Measurements from ENCODE around the gene RHPN2. TPM values are rescaled to one million over a fixed set of nuclear protein-coding genes. Genes with fewer than 3 reads are reported as not detected.

The RHPN2 gene
- total and polyA plus RNA-seq, 2 experiments from 2014 or later: 15.7 to 29.6 TPM

DNA sequence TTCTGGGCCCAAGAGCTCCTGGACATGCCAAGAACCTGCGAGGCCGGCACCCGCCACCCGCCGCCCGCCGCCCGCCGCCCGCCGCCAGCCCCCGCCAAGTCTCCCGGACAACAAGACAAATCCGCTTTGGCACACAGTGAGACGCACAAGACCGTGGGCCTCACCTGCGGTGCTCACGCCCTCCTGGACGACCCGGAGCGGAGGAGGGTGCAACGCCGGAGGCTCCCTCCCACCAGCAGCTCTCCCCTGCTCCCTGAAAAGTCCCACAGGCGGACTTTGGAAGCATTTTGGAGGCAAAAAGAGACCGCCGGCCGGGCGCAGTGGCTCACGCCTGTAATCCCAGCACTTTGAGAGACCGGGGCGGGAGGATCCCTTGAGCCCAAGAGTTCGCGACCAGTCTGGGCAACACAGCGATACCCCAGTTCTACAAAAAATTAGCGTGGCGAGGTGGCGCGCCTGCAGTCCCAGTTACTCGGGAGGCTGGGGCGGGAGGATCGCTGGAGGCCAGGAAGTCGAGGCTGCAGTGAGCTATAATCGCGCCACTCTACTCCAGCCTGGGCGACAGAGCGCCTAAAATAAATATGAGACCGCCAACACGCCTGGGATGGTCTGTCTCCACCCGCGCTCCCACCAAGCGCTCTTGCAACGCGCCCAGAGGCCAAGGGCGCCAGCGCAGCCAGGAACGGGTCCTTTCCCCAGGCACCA lies 783 bp downstream of the RHPN2 start (continued):
- TF ChIP-seq, protein P1, sequence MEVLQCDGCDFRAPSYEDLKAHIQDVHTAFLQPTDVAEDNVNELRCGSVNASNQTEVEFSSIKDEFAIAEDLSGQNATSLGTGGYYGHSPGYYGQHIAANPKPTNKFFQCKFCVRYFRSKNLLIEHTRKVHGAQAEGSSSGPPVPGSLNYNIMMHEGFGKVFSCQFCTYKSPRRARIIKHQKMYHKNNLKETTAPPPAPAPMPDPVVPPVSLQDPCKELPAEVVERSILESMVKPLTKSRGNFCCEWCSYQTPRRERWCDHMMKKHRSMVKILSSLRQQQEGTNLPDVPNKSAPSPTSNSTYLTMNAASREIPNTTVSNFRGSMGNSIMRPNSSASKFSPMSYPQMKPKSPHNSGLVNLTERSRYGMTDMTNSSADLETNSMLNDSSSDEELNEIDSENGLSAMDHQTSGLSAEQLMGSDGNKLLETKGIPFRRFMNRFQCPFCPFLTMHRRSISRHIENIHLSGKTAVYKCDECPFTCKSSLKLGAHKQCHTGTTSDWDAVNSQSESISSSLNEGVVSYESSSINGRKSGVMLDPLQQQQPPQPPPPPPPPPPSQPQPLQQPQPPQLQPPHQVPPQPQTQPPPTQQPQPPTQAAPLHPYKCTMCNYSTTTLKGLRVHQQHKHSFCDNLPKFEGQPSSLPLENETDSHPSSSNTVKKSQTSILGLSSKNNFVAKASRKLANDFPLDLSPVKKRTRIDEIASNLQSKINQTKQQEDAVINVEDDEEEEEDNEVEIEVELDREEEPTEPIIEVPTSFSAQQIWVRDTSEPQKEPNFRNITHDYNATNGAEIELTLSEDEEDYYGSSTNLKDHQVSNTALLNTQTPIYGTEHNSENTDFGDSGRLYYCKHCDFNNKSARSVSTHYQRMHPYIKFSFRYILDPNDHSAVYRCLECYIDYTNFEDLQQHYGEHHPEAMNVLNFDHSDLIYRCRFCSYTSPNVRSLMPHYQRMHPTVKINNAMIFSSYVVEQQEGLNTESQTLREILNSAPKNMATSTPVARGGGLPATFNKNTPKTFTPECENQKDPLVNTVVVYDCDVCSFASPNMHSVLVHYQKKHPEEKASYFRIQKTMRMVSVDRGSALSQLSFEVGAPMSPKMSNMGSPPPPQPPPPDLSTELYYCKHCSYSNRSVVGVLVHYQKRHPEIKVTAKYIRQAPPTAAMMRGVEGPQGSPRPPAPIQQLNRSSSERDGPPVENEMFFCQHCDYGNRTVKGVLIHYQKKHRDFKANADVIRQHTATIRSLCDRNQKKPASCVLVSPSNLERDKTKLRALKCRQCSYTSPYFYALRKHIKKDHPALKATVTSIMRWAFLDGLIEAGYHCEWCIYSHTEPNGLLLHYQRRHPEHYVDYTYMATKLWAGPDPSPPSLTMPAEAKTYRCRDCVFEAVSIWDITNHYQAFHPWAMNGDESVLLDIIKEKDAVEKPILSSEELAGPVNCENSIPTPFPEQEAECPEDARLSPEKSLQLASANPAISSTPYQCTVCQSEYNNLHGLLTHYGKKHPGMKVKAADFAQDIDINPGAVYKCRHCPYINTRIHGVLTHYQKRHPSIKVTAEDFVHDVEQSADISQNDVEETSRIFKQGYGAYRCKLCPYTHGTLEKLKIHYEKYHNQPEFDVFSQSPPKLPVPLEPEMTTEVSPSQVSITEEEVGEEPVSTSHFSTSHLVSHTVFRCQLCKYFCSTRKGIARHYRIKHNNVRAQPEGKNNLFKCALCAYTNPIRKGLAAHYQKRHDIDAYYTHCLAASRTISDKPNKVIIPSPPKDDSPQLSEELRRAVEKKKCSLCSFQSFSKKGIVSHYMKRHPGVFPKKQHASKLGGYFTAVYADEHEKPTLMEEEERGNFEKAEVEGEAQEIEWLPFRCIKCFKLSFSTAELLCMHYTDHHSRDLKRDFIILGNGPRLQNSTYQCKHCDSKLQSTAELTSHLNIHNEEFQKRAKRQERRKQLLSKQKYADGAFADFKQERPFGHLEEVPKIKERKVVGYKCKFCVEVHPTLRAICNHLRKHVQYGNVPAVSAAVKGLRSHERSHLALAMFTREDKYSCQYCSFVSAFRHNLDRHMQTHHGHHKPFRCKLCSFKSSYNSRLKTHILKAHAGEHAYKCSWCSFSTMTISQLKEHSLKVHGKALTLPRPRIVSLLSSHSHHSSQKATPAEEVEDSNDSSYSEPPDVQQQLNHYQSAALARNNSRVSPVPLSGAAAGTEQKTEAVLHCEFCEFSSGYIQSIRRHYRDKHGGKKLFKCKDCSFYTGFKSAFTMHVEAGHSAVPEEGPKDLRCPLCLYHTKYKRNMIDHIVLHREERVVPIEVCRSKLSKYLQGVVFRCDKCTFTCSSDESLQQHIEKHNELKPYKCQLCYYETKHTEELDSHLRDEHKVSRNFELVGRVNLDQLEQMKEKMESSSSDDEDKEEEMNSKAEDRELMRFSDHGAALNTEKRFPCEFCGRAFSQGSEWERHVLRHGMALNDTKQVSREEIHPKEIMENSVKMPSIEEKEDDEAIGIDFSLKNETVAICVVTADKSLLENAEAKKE (CRISPR knock-in tag; IDR thresholded peaks at IDR 0.05): no peak
- TF ChIP-seq NANOG (IDR thresholded peaks at IDR 0.05; ENCODE audit: borderline replicate concordance) (no peak), CREB1 (CRISPR knock-in tag; IDR thresholded peaks at IDR 0.05; ENCODE audit: low read depth) (no peak)
- TF ChIP-seq, protein P2, sequence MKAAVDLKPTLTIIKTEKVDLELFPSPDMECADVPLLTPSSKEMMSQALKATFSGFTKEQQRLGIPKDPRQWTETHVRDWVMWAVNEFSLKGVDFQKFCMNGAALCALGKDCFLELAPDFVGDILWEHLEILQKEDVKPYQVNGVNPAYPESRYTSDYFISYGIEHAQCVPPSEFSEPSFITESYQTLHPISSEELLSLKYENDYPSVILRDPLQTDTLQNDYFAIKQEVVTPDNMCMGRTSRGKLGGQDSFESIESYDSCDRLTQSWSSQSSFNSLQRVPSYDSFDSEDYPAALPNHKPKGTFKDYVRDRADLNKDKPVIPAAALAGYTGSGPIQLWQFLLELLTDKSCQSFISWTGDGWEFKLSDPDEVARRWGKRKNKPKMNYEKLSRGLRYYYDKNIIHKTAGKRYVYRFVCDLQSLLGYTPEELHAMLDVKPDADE (IDR thresholded peaks at IDR 0.05): no peak

DNA sequence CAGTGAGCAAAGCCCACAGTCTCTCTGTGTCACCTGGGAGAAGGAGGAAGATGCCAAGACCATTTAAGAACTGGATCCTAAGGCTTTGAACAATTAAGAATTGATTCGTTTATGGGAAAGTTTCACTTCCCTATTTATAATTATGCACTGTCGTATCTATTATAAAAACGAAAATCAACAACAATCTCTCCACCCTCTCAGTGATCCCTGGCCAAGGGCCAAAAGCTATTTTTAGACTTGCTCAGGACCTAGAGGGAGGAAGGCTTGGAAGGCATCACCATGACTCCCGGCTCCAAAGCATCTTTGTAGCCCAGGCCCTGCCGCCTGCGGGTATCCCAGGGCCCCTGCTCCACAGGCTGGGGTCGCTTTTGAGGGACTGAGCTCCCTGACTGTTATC lies 1.3 kb downstream of the RHPN2 start:
- no peaks in the 10 kb centered on the region; the same call in 1 of the 2 replicates for H3F3A ChIP-seq (replicated peaks; ENCODE audit: low read depth)
- DNase-seq (ENCODE audit: low spot score): peak; percentile 41
- peak overlapping the region; percentile 87 for H3K4me3 ChIP-seq
- H3K4me1 ChIP-seq (ENCODE audit: insufficient read depth): peaks cover 6% of the 10 kb centered on the region
- H3K9me2 ChIP-seq (ENCODE audit: insufficient read depth): no peaks in the 10 kb centered on the region
- peak overlapping the region; percentile 88 for H3K4me3 Mint-ChIP-seq
- no peaks in the 10 kb centered on the region for H3K9me3 Mint-ChIP-seq
- H3K27me3 Mint-ChIP-seq (ENCODE audit: insufficient read depth, low read depth, poor library complexity): peaks cover 19% of the 10 kb centered on the region
- no peak overlapping the region for H2AFZ ChIP-seq
- no peaks in the 10 kb centered on the region for H3K36me3 Mint-ChIP-seq (ENCODE audit: low read depth)
- peak overlapping the region; percentile 90 for H3K4me2 ChIP-seq
- H3K79me2 ChIP-seq (replicated peaks; ENCODE audit: insufficient read depth): peaks cover 52% of the 10 kb centered on the region
- TF ChIP-seq JUNB (IDR thresholded peaks at IDR 0.05; ENCODE audit: unreplicated experiment) (no peak), STAT1 (IDR thresholded peaks at IDR 0.05; ENCODE audit: unreplicated experiment) (no peak), ZNF331 (CRISPR knock-in tag; IDR thresholded peaks at IDR 0.05; ENCODE audit: low read depth) (no peak), EZH2phosphoT487 (IDR thresholded peaks at IDR 0.05; ENCODE audit: unreplicated experiment) (no peak)
- H3K4me1 Mint-ChIP-seq: peaks cover 6% of the 10 kb centered on the region
- no peaks in the 10 kb centered on the region for H3K36me3 ChIP-seq (ENCODE audit: insufficient read depth)
- no peak overlapping the region for H3K27ac ChIP-seq (ENCODE audit: low read depth)
- peak; percentile 4 for ATAC-seq
- H3K27me3 ChIP-seq (ENCODE audit: insufficient read depth): peaks cover 19% of the 10 kb centered on the region
- H4K20me1 ChIP-seq (replicated peaks; ENCODE audit: insufficient read depth): peaks cover 9% of the 10 kb centered on the region
- H3K27ac Mint-ChIP-seq: no peak overlapping the region
